H9 (cell line): ENCODE measurements around the gene ANKRD17. TPM values are rescaled to one million over a fixed set of nuclear protein-coding genes. Genes with fewer than 3 reads are reported as not detected.

Experiments
- DNase-seq: peaks from one replicate; pipeline ENCODE4 v3.0.0-alpha.2; 2017
- H2AFZ ChIP-seq: one replicate; pipeline ENCODE4 v1.6.1; 2013; ENCODE audit warnings: mild to moderate bottlenecking, low read length, control low read depth, moderate library complexity
- H2AK5ac ChIP-seq: 2 replicates; pipeline ENCODE4 v1.6.1; 2013; ENCODE audit warnings: low read length, control low read depth, mixed read lengths; ENCODE audit not compliant: insufficient read length
- H2BK120ac ChIP-seq: one replicate; pipeline ENCODE4 v1.6.1; 2013; ENCODE audit warnings: low read depth, mild to moderate bottlenecking, low read length, control low read depth, inconsistent platforms; ENCODE audit not compliant: poor library complexity, severe bottlenecking
- H2BK12ac ChIP-seq: 2 replicates; pipeline ENCODE4 v1.6.1; 2013; ENCODE audit warnings: low read length, control low read depth, mixed read lengths, low read depth; ENCODE audit not compliant: insufficient read length
- H2BK15ac ChIP-seq: 2 replicates; pipeline ENCODE4 v1.6.1; 2013; ENCODE audit warnings: low read depth, low read length, control low read depth
- H2BK20ac ChIP-seq: one replicate; pipeline ENCODE4 v1.6.1; 2013; ENCODE audit warnings: low read depth, mild to moderate bottlenecking, low read length, control low read depth, inconsistent platforms; ENCODE audit not compliant: poor library complexity, severe bottlenecking
- H2BK5ac ChIP-seq: 2 replicates; pipeline ENCODE4 v1.6.1; 2013; ENCODE audit warnings: low read length, control low read depth, mixed read lengths; ENCODE audit not compliant: insufficient read length
- H3K14ac ChIP-seq: 2 replicates; pipeline ENCODE4 v1.6.1; 2013; ENCODE audit warnings: low read length, control low read depth; ENCODE audit not compliant: insufficient read depth
- H3K18ac ChIP-seq: 2 replicates; pipeline ENCODE4 v1.6.1; 2013; ENCODE audit warnings: low read depth, mild to moderate bottlenecking, mixed read lengths, low read length, control low read depth; ENCODE audit not compliant: insufficient read length
- H3K23ac ChIP-seq: 2 replicates; pipeline ENCODE4 v1.6.1; 2013; ENCODE audit warnings: low read length, control low read depth, mixed read lengths, low read depth; ENCODE audit not compliant: insufficient read length
- H3K23me2 ChIP-seq: 2 replicates; pipeline ENCODE4 v1.6.1; 2013; ENCODE audit warnings: low read depth, mild to moderate bottlenecking, mixed read lengths, low read length, control low read depth; ENCODE audit not compliant: insufficient read length, poor library complexity, severe bottlenecking
- H3K27ac ChIP-seq: 2 replicates; pipeline ENCODE4 v1.5.1; 2013; ENCODE audit warnings: low read length, control low read depth, mixed read lengths, low read depth; ENCODE audit not compliant: insufficient read length
- H3K27me3 ChIP-seq: 2 replicates; pipeline ENCODE4 v1.6.1; 2013; ENCODE audit warnings: low read length, control low read depth, inconsistent platforms; ENCODE audit not compliant: insufficient read depth
- H3K4ac ChIP-seq: 2 replicates; pipeline ENCODE4 v1.6.1; 2013; ENCODE audit warnings: low read depth, mild to moderate bottlenecking, control low read depth, inconsistent platforms, low read length, moderate library complexity
- H3K4me1 ChIP-seq: 2 replicates; pipeline ENCODE4 v1.6.1; 2013; ENCODE audit warnings: low read length, control low read depth, inconsistent platforms; ENCODE audit not compliant: insufficient read depth
- H3K4me2 ChIP-seq: 2 replicates; pipeline ENCODE4 v1.6.1; 2013; ENCODE audit warnings: low read length, control low read depth, mixed read lengths; ENCODE audit not compliant: insufficient read length, insufficient read depth
- H3K56ac ChIP-seq: 2 replicates; pipeline ENCODE4 v1.6.1; 2013; ENCODE audit warnings: low read depth, mild to moderate bottlenecking, mixed read lengths, low read length, control low read depth; ENCODE audit not compliant: insufficient read length
- H3K79me1 ChIP-seq: 2 replicates; pipeline ENCODE4 v1.6.1; 2013; ENCODE audit warnings: low read depth, mild to moderate bottlenecking, moderate library complexity, low read length, control low read depth, inconsistent platforms; ENCODE audit not compliant: insufficient read depth, poor library complexity, severe bottlenecking
- H3K79me2 ChIP-seq: 2 replicates; pipeline ENCODE4 v1.6.1; 2013; ENCODE audit warnings: low read length, control low read depth, inconsistent platforms; ENCODE audit not compliant: insufficient read depth
- H3K9ac ChIP-seq: 2 replicates; pipeline ENCODE4 v1.6.1; 2013; ENCODE audit warnings: low read length, control low read depth, mixed read lengths; ENCODE audit not compliant: insufficient read length; ENCODE audit errors: extremely low read depth
- H3K9me3 ChIP-seq: one replicate; pipeline ENCODE4 v1.6.1; 2013; ENCODE audit warnings: low read depth, low read length, inconsistent platforms; ENCODE audit not compliant: control insufficient read depth
- H3T11ph ChIP-seq: one replicate; pipeline ENCODE4 v1.6.1; 2013; ENCODE audit warnings: mild to moderate bottlenecking, low read length, control low read depth, inconsistent platforms
- H4K20me1 ChIP-seq: one replicate; pipeline ENCODE4 v1.6.1; 2013; ENCODE audit not compliant: control insufficient read depth, insufficient read length, insufficient read depth
- H4K5ac ChIP-seq: 2 replicates; pipeline ENCODE4 v1.6.1; 2013; ENCODE audit warnings: low read depth, mild to moderate bottlenecking, mixed read lengths, low read length, control low read depth; ENCODE audit not compliant: insufficient read length
- H4K8ac ChIP-seq: replicated peaks from 2 replicates; pipeline ENCODE4 v1.6.1; 2013; ENCODE audit warnings: low read length, control low read depth, mixed read lengths, low read depth; ENCODE audit not compliant: insufficient read length
- H4K91ac ChIP-seq: 2 replicates; pipeline ENCODE4 v1.6.1; 2013; ENCODE audit warnings: low read depth, mild to moderate bottlenecking, moderate library complexity, mixed read lengths, low read length, control low read depth; ENCODE audit not compliant: insufficient read length
- H3K27ac Mint-ChIP-seq, 3 experiments: 2 replicates in 2 of 3; 3 replicates in 1 of 3; pipeline ENCODE4 v1.8.0; 2020 to 2021; ENCODE audit warnings: mixed read lengths in 3 of 3, mild to moderate bottlenecking in 1 of 3, moderate library complexity in 1 of 3
- H3K27me3 Mint-ChIP-seq: 2 replicates; pipeline ENCODE4 v1.8.0; 2021; ENCODE audit warnings: low read depth, mild to moderate bottlenecking, moderate library complexity, mixed read lengths
- H3K36me3 Mint-ChIP-seq, 3 experiments: 2 replicates in 2 of 3; 3 replicates in 1 of 3; pipeline ENCODE4 v1.8.0; 2020 to 2021; ENCODE audit warnings: low read depth in 3 of 3, mixed read lengths in 3 of 3; ENCODE audit not compliant: insufficient read depth in 1 of 3
- H3K4me1 Mint-ChIP-seq, 2 experiments: 2 replicates each; pipeline ENCODE4 v1.8.0; 2020; ENCODE audit warnings: mixed read lengths in 2 of 2
- H3K4me3 Mint-ChIP-seq, 2 experiments: 2 replicates in 1 of 2; 3 replicates in 1 of 2; pipeline ENCODE4 v1.8.0; 2020 to 2021; ENCODE audit warnings: mild to moderate bottlenecking in 2 of 2, mixed read lengths in 2 of 2, moderate library complexity in 1 of 2
- H3K9me3 Mint-ChIP-seq, 2 experiments: 2 replicates in 1 of 2; 3 replicates in 1 of 2; pipeline ENCODE4 v1.8.0; 2020; ENCODE audit warnings: mild to moderate bottlenecking in 2 of 2, mixed read lengths in 2 of 2, moderate library complexity in 1 of 2
- WGBS: extraction: QIAGEN DNeasy Blood & Tissue Kit; methylation state at CpG from one replicate; pipeline ENCODE4 v1.1.7; 2013; ENCODE audit warnings: missing lambda C conversion rate, low lambda C conversion rate, mixed read lengths; ENCODE audit not compliant: insufficient read length; ENCODE audit errors: extremely low coverage; 5-methylcytosine and 5-hydroxymethylcytosine counted together
- total RNA-seq: library from RNA; stranded (reverse); gene quantifications from 2 replicates; pipeline ENCODE4 v1.2.1, GENCODE V29; 2021
- TF ChIP-seq, protein P1 (sequence below): fragments of 200-600 bp; sonication (generic); conservative IDR thresholded peaks from 3 replicates; pipeline ENCODE4 v1.8.0; 2021; ENCODE audit warnings: antibody characterized with exemption, mild to moderate bottlenecking

ANKRD17 gene
- total RNA-seq, 1 experiment from 2014 or later, result 82.4 TPM

DNA sequence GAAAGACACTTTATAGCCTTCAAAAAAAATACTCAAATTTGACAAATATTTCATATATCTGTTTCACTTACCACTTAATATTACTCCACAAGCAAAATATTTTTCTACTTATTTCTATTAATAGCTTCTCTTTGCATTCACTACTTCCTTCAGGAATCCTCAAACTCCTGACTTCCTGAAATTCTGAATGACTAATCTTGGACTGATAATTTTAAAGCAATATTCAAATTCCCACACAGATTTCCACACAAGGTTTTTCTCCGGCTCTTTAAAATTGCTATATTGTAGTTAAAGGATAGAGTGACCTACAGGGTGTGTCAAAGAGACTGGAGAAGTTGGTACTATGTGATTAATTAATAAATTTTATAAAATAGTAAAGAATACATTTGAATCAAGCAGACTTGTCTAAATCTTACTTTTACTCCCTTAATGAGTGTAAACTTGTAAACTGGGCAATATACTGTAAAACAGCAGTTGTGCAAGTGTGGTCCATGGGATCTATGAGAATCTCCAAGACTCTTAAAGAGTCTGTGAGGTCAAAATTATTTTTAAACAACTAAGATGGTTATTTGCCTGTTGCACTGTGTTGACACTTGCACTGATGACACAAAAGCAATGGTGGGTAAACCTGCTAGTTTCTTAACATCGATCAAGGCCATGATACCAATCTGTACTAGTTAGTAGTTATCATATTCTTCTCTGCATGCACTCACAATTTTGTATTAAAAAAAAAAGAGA lies 44.5 kb downstream of the ANKRD17 start:
- H4K20me1 ChIP-seq, result no peaks in the 10 kb centered on the region
- H3K27ac Mint-ChIP-seq, result no peak overlapping the region

More for the DNA sequence above, 44.5 kb downstream of the ANKRD17 start:
- H3K9me3 ChIP-seq, result no peaks in the 10 kb centered on the region
- H2BK12ac ChIP-seq, result no peak overlapping the region
- no peaks in the 10 kb centered on the region for H3K27me3 Mint-ChIP-seq
- no peak overlapping the region for H2BK5ac ChIP-seq
- H2BK15ac ChIP-seq, result no peak overlapping the region
- H3K23me2 ChIP-seq, result no peaks in the 10 kb centered on the region
- no peak overlapping the region for H3K4me3 Mint-ChIP-seq
- H3K14ac ChIP-seq, result no peak overlapping the region
- TF ChIP-seq, protein P1, sequence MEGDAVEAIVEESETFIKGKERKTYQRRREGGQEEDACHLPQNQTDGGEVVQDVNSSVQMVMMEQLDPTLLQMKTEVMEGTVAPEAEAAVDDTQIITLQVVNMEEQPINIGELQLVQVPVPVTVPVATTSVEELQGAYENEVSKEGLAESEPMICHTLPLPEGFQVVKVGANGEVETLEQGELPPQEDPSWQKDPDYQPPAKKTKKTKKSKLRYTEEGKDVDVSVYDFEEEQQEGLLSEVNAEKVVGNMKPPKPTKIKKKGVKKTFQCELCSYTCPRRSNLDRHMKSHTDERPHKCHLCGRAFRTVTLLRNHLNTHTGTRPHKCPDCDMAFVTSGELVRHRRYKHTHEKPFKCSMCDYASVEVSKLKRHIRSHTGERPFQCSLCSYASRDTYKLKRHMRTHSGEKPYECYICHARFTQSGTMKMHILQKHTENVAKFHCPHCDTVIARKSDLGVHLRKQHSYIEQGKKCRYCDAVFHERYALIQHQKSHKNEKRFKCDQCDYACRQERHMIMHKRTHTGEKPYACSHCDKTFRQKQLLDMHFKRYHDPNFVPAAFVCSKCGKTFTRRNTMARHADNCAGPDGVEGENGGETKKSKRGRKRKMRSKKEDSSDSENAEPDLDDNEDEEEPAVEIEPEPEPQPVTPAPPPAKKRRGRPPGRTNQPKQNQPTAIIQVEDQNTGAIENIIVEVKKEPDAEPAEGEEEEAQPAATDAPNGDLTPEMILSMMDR, result no peak
- no peak overlapping the region for H4K8ac ChIP-seq
- no peak overlapping the region for H2BK20ac ChIP-seq
- no peak overlapping the region for H3K23ac ChIP-seq
- peaks cover 4% of the 10 kb centered on the region for H3K79me1 ChIP-seq
- H4K91ac ChIP-seq, result no peak overlapping the region
- H3K9me3 Mint-ChIP-seq, result no peaks in the 10 kb centered on the region
- H3K27me3 ChIP-seq, result no peaks in the 10 kb centered on the region
- H3K4ac ChIP-seq, result no peak overlapping the region
- WGBS, result no CpG with 5 or more reads among the region's 2 CpGs
- H3K36me3 Mint-ChIP-seq, result peaks cover 0 to 5% (median 0%) of the 10 kb centered on the region in 3 experiments; a peak in 3 of 7 replicates
- no peaks in the 10 kb centered on the region for H3K4me1 ChIP-seq
- peaks cover 12% of the 10 kb centered on the region; the same call in 1 of the 2 replicates for H3K79me2 ChIP-seq
- H2AK5ac ChIP-seq, result no peak overlapping the region
- no peak overlapping the region for H3K18ac ChIP-seq
- no peak for DNase-seq
- no peak overlapping the region for H3T11ph ChIP-seq
- H3K56ac ChIP-seq, result no peak overlapping the region
- no peak overlapping the region for H4K5ac ChIP-seq
- H2AFZ ChIP-seq, result no peak overlapping the region
- no peaks in the 10 kb centered on the region for H3K4me1 Mint-ChIP-seq
- H3K4me2 ChIP-seq, result no peak overlapping the region
- no peak overlapping the region for H3K27ac ChIP-seq
- H2BK120ac ChIP-seq, result no peak overlapping the region
- no peak overlapping the region for H3K9ac ChIP-seq
